A204.1 (cell line): ENCODE results near the gene MEGF6.

ENCODE experiments used
- FAIRE-seq: peaks from 2 replicates; lab custom pipeline; 2012; peaks lifted over from hg19 to GRCh38; lab: Jason Lieb, UNC

The MEGF6 gene

DNA sequence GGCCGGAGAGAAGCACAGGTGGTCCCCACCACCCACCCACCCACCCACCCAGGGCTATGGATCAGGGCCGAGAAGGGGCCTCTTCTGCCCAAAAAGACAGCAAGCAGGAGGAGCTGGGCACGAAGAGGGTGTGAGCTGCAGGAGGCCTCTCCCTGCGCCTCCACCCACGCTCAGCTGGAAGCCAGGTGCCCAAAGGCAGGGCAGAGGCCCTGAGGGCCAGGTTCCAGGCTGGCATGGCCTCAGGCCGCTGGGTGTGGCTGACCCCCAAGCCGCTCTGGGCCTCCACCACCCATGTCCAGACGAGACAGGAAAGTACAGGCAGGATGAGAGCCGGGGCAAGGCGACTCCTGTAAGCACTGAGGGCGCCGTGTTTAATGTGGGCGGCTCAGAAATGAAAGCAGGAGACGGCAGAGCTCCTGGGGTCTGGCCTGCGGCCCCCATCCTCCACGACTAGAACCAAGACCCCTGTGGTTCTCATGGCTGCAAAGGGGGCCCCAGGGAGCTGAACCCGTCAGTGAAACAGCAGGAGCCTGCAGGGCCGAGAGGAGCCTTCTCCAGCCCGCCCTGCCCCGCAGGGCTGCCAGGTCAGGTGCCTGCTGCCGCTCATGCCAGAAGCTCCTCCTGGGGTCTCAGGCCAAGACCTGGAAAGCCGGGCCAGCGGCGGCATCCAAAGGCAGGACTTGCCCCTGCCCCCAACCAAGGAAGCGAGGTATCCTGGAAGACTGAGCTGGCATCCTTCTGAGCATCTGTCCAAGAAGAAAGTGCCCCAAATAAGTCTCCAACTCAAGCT, 56.0 kb downstream of the MEGF6 start:
- no peak for FAIRE-seq

GRCh38 chr1:3553940-3554223, 57.4 kb downstream of the MEGF6 start:
- FAIRE-seq: no peak

GRCh38 chr1:3553166-3553939, 58.0 kb downstream of the MEGF6 start:
- FAIRE-seq: no peak

DNA sequence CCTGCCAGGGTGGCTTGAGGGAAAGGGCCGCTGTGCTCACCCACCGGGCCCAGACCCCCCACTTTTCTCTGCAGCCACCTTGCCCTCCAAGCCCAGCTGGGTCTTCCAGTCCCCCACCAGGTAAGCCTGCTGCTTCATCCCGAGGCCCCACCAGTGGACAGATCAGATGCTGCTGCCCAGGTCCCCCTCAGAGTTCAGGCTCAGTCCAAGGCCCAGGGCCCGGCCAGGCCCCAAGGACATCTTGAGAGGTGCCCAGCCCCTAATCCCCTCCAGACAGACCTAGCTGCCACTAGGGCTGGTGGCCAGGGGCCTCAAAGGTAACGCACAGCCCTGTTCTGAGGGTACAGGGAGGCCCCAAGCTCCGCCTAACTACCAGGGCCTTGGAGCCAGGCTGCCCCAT, 58.6 kb downstream of the MEGF6 start:
- FAIRE-seq: no peak

- FAIRE-seq: no peak
These were observed 59.1 kb downstream of the MEGF6 start for GRCh38 chr1:3552176-3552575.

DNA sequence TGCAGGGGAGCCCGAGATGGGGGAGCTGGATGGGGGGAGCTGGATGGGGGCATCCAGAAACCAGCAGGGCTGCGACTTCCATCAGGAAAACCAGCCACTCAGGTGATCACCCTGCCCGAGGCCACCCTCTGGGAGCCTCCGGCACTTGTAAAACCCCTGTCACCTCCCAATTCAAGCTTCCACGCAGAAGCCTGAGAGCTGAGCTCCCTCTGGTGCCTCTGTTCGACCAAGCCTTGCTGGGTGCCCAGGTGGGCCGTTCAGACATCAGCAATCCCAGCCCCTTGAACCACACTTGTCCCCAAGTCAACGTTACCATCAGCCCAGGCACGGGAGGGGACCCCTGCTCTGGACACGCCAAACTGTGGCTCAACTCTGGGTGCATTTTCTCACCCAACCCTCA, 59.6 kb downstream of the MEGF6 start:
- no peak for FAIRE-seq

GRCh38 chr1:3551290-3551678, 60.0 kb downstream of the MEGF6 start:
- no peak for FAIRE-seq

- FAIRE-seq: no peak
These were observed 60.6 kb downstream of the MEGF6 start for GRCh38 chr1:3550511-3551289.

DNA sequence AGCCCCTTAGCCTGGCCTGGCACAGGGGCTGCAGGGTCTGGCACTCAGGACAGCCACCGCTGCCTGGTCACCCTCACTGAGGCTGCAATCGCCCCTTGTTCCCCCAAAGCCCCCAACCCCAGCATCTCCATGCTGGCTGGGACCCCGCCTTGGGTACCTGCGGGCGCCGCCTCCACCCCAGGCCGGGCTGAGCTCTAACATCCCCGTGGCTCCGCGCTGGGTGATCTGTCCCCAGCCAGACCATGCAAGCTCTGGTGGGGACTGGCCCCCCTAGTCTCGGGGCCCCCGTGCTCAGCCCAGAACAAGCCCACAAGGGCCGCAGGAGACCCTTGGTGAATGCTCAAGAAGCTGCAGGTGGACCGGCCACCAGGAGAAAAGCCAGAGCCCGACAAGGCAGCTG, 62.4 kb downstream of the MEGF6 start:
- FAIRE-seq: no peak

DNA sequence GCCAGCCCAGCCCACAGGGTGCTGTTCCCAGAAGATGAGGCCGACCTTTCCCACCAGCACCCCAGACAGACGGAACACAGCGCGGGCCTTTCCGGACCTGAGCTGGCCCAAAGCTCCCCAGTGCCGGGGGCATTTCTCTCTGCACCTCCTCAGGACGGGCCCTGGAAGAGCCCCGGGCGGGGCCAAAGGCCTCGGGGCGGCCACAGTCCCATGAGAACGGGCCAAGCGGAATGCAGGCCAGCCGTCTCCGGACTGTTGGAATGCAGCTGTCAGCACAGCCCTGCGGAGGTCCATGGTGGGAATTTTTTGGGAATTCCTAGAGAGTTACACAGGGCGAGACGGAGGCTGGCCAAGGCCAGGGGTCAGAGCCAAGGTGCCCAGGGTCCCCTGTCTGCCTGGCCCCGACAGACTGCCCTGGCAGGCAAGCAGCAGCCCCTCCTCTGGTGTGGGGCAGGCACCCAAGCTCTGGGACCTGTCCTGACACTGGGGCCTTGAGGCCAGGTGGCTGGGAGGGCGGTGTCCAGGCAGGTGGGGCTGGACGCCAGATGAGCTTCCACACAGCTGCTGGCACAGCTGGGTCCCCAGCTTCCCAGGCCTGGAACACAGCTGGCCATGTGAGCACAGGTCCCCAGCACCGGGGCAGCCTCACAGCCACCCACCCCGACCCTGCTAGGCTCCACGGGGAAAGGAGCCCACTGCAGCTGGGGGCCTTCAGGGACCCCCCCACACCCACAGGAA, 63.0 kb downstream of the MEGF6 start:
- FAIRE-seq: no peak

DNA sequence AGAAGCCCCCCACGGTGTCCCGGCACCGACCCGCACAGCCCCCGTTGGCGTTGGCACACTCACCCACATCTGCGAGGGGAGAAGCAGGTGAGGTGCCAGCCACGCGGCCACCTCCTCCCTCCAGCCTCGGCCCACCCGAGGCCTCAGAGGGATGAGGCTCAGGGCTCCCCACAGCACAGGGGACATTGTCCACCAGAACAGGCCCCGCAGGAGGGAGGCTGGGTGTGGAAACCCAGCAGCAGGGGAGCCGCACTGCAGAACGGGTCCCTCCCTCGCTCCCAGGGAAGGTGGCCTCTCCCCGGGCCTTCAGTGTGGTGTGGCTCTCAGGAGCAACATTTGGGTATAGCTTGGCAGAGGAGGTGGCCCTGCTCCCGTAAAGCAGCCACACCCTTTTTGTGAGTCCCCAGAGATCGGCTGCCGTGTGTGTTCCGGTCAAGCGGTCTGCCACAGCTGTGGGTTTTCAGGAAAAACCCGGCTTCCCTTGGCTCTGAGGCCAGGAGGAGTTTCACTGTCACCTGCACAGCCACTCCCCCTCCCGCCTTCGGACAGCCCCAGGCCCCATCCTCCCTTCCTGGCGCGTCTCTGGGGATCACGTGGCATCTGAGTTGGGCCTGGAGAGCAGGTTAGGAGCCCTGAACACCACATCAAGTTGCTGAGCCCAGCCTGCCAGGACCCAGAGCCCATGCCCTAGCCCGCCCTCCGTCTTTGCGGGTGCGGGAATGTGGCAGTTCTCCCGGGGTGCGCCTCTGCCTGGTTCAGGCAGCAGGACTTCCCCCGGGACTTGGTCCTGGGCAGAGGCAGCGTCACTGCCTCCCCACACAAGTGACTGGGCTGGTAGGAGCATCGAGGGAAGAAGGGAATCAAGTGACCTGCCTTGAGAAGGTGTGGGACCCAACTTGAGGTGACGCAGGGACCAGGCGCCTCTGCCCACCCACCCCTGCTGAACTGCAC, 64.0 kb downstream of the MEGF6 start:
- no peak for FAIRE-seq

- no peak for FAIRE-seq
These were observed 65.3 kb downstream of the MEGF6 start for GRCh38 chr1:3546048-3546384.

- FAIRE-seq: no peak
These were observed 65.8 kb downstream of the MEGF6 start for GRCh38 chr1:3545363-3546047.

GRCh38 chr1:3544040-3544977, 67.0 kb downstream of the MEGF6 start:
- FAIRE-seq: no peak

- FAIRE-seq: no peak
These were observed 68.0 kb downstream of the MEGF6 start for GRCh38 chr1:3543076-3544039.

GRCh38 chr1:3542676-3543075, 68.6 kb downstream of the MEGF6 start:
- no peak for FAIRE-seq

DNA sequence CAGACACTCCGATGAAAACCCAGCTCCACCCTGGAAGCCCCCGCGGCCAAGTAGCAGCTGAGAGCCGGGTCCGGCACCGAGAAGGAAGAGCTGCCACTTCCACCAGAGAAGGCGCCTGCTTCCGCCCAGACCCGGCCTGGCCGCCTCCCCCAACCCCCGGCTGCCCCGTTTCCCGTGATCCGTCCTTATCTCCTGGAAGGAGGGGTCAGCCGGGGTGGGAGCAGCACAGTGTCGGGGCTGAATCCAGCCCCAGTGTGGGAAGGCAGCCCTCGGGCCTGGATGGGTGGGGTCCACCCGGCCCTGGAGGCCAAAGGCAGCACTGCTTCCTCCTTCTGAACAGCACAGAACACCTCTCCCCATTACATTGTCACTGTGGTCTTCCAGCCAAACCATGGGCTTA, 69.4 kb downstream of the MEGF6 start:
- no peak for FAIRE-seq

DNA sequence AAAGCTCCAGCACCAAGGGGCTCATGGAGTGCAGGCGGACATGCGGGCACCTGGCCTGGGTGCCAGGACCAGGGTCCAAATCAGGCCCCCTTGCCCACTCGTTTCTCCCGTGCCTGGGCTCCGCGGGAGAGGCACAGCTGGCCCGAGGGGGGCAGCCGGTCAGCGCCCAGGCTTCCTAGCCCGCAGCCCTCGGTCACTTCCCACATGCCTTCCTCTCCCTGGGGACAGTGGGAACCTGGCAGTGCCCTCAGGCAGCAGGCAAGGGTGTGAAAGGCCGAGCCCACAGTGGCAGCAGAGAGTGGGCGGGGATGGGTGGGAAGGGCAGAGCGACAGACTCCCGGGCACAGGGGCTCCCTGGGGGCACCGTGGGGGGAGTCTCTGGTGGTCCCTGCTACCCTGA, 69.8 kb downstream of the MEGF6 start:
- no peak for FAIRE-seq

DNA sequence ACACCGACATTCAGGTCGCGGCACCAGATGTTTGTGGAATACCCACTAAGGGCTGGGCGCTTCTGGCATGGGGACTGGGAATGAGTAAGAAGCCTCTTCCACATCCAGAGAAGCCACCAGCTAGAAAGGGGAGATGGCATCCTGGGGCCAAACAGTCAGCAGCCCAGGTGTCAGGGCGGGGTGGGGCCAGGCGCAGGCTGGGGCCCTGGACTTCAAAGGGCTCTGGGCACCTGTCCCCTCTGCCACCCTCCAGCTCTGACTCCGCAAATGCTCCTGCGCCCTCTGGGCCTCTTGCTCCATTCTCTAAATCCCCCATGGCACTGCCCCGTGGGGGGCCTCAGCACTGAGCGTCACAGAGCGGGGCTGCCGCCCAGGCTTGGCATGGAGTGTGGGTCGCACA, 70.4 kb downstream of the MEGF6 start:
- no peak for FAIRE-seq
